ENCODE data around the gene PECR.

GRCh38 chr2:216049452-216049851, 32.2 kb downstream of the PECR start:
- TF ChIP-seq CTCF (IDR thresholded peaks at IDR 0.05; ENCODE audit: low read depth, low read length) (no peak), EZH2phosphoT487 (IDR thresholded peaks at IDR 0.05; ENCODE audit: low read depth) (no peak)

Measured in OCI-LY3 (cell line).